NOMO-1 treated with dmso at 0.1 percent for 144 hours (cell line): ENCODE data around the gene PPP1R12B.
"Not testable (repeated sequence)": the region's sequence is repeated elsewhere in the genome, so short reads cannot be mapped to it uniquely, and the experiment has no call there.

Experiments used
- DNase-seq: peaks from one replicate; lab custom pipeline; 2025; ENCODE audit not compliant: unreplicated experiment; lab: John Stamatoyannopoulos, UW

The PPP1R12B gene

GRCh38 chr1:202401771-202402170, 53.3 kb downstream of the PPP1R12B start:
- not testable (repeated sequence) for DNase-seq

GRCh38 chr1:202403381-202403780, 54.9 kb downstream of the PPP1R12B start:
- not testable (repeated sequence) for DNase-seq

DNA sequence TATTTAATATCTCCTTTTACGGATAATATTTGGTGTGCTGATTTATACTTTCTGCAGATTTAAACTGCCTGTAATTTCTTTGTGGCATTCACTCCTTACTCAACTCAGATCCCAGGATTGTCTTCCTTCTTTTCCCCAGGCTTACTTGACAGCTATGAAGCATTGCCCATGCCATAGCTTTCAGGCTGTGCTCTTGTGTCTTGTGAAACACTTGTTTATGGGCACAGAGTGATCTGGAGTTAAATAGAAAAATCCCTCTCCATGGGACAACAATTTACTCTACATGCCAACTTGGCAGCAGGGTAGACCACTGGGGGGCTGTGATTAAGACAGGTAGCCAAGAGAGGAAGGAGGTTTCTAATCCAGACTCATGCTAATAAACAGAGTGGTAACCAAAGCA, 57.4 kb downstream of the PPP1R12B start:
- no peak for DNase-seq

DNA sequence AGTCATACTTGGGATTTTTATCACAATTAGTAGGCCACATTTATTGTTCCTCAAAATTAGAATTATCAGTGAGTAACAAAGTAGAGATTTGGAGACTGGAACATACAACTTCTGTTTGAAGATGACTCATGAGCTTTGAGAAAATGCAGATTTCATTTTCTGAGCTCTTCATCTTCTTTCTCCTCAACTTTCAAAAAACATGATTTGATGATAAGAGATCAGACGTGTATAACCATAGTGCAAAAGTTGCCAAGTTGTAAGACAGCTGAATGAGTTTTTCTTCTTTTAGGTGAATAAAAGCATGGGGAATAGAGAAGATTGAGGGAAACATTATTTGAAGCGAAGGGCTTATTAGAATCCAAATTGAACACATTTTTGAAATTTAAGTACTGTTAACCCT, 58.4 kb downstream of the PPP1R12B start:
- DNase-seq: not testable (repeated sequence)

GRCh38 chr1:202407378-202407777, 58.9 kb downstream of the PPP1R12B start:
- not testable (repeated sequence) for DNase-seq

- DNase-seq: not testable (repeated sequence)
These were observed 61.8 kb downstream of the PPP1R12B start for GRCh38 chr1:202410251-202410650.

GRCh38 chr1:202410854-202411357, 62.4 kb downstream of the PPP1R12B start:
- not testable (repeated sequence) for DNase-seq

DNA sequence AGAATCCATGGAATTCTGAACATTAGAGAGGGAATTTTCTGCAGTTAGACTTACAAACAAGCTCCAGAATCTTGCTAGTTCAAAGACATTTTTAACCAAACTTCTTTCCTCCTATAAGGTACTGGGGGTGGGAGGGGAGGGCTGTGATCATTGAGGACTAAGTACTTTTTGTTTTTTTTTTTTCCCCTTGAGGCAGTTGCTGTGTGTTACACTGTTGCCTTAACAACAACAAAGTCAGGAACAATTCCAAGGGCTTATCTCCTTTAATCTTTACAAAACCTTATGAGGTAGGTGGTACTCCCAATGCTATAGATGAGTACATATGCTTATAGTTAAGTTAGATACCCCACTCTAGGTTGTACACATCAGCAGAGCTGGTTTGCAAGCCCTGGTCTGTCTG, 62.9 kb downstream of the PPP1R12B start:
- no peak for DNase-seq

DNA sequence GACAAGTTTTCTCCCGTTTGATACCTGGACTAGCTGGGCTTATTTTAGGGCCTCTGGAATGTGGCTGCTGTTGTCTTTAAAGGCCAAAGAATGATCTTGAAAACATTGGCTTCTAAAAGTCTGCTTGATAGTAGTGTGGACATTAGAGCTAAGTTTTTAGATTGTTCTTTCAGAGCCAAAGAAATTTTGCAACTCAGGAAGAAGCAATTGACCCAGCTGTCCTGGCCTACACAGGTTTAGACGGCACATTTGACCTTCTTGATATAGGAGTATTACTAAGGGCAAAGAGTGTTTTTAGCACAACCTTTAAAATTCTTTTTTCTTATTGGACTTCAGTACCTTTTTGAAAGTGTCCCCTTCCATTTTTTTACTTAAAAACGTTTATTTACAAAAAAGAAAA, 63.9 kb downstream of the PPP1R12B start:
- not testable (repeated sequence) for DNase-seq

DNA sequence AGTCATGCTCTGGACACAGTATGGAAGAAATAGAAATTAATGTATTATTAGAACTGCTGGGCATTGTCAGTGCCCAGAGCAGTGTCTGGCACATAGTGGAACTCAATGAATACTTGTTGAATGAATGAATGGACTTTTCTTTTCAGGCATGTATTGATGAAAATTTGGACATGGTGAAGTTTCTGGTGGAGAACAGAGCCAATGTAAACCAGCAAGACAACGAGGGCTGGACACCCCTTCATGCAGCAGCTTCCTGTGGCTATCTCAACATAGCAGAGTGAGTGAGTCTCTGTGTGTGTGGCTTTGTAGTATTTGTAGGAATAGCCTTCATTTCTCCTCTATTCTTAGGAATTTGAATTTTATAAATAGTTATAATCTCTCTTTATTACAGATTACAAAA, 68.1 kb downstream of the PPP1R12B start:
- DNase-seq: no peak

- not testable (repeated sequence) for DNase-seq
These were observed 68.6 kb downstream of the PPP1R12B start for GRCh38 chr1:202417141-202417540.

DNA sequence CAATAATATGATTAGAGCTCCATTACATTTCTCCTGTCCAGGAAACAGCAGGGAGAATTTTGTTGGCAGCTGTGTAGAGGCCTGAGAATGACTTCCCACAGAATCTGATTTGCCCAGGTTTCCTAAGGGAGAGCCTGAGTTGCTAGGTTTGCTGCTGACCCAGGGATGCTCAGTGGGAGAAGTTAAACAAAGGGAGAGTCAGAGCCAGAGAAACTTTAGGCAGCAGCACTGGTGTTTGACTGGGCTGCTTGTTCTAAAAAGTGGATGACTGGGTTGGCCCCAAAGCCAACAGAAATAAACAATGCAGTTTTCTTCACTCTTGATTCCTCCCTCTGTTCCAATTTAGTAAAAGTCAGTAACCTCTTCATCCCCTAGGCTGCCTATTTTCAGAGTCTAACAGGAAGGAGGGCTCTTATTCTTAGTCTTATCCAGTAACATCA, 69.3 kb downstream of the PPP1R12B start:
- DNase-seq: not testable (repeated sequence)

GRCh38 chr1:202419731-202420130, 71.2 kb downstream of the PPP1R12B start:
- not testable (repeated sequence) for DNase-seq

DNA sequence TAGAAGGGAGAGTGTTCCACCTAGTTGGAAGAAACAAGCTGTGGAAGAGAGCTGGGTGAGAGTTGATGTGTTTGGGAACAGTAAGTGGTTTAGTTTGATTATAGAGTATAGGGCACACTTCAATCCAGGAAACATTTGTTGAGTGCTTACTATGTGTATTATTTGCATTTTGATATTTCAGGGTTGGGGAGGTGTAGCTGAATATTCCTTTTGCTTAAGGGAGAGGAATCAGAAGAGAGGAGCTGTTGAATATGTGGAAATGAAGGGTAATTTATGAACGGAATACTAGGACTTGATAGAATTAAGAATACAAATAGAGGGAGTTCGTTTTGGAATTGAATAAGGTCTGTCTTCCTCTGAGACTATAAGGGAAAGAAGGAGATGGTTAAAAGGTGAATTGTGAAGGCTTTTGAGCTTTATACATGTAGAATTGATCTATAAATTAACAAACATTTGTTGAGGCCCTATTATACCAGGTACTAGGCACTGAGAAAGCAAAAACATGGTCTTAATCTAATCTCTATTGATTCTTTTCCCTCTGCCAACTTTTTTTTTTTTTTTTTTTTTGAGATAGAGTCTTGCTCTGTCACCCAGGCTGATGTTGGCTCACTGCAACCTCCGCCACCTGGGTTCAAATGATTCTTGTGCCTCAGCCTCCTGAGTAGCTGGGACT, 72.1 kb downstream of the PPP1R12B start:
- DNase-seq: not testable (repeated sequence)

- not testable (repeated sequence) for DNase-seq
These were observed 74.2 kb downstream of the PPP1R12B start for GRCh38 chr1:202422709-202423108.

DNA sequence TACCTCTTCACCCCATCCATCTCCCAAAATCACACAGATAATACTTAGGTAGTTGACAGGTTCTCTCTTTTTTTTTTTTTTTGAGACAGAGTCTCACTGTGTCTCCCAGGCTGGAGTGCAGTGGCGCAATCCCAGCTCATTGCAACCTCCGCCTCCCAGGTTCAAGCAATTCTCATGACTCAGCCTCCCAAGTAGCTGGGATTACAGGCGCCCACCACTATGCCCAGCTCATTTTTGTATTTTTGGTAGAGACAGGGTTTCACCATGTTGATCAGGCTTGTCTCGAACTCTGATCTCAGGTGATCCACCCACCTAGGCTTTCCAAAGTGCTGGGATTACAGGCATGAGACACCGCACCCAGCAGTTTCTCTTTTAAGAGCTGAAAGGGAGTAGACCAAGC, 75.8 kb downstream of the PPP1R12B start:
- not testable (repeated sequence) for DNase-seq

DNA sequence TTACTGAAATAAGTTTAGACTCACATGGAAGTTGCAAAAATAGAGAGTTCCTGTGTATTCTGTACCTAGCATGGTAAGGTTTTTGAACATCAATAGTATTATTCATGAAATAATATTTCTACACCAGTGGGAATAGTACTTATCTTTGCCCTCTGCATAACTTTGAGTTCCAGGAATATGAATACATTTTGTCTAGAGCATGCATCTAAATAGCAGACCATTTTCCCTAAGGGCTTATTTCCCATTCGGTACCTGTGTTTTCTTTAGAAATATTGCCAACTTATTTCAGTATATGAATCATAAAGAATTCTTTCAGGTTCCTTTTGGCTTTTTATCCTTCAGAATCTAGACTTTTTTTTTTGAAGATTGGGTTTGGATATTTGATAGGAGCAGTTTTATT, 81.6 kb downstream of the PPP1R12B start:
- not testable (repeated sequence) for DNase-seq

DNA sequence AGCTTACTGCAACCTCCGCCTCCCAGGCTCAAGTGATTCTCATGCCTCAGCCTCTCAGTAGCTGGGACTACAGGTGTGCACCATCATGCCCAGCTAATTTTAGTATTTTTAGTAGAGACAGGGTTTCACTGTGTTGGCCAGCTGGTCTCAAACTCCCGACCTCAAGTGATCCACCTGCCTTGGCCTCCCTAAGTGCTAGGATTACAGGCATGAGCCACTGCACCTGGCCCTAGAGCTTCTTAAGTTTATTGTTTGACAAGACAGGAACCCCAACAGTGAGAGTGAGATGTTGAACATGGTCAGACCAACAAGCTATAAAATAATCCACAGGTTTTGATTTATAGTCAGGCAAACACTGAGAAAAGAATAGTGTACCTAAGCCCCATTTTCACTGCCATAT, 83.8 kb downstream of the PPP1R12B start:
- not testable (repeated sequence) for DNase-seq

DNA sequence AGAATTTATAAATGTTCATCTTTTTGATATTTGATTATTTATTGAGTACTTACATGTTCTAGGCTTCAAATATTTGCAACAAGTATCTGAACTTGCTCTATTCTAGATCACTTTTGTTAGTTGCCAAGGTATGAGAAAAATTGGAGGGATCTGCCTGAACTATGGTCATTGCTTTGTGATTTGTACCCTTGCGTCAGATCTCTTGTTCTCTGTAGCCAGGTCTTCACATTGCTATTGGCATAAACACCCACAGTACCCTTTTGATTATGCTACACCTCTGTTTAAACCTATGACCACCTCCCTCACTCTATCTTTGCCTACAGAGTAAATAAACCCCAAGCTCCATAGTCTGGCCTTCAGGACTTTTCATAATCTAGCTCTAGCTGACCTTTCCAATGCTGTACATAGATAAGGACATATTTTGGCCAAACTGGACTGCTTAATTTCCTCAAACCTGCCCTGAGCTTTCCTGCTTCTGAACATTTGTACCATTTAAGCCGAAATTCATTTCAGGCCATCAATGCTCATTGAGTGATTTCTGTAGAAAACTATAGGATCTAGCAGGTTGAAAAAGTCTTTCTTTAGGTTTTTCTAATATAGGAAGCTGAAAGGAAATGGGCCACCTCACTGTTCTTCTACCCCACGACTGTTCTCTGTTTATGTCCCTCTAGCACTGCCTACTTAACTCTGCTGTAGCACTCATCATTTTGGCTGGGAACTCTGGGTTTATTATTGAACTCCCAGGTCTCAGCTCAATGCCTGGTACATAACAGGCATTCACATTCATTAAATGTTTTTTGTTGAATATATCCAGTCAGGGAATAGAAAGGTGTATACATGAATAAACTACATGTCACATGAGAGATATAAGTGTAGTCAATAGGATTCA, 84.9 kb downstream of the PPP1R12B start:
- no peak for DNase-seq

- DNase-seq: no peak
These were observed 85.6 kb downstream of the PPP1R12B start for GRCh38 chr1:202434059-202434458.

- DNase-seq: no peak
These were observed 90.1 kb downstream of the PPP1R12B start for GRCh38 chr1:202438393-202439174.
